ENCODE data around the gene CDH3. TPM values are rescaled to one million over a fixed set of nuclear protein-coding genes. Genes with fewer than 3 reads are reported as not detected.
A peak's percentile ranks its signal among the peaks of the same experiment; 100 is the strongest.

CDH3 gene
- total and polyA plus RNA-seq, 2 of the 13 experiments (the other 11 are each of a cell fraction or from before 2014, with no cell fraction given): 0.11 TPM; not detected in 1

GRCh38 chr16:68737046-68737729 is 92.1 kb downstream of the CDH3 start, which contains the start of gene CDH1 (continued):
- TF ChIP-seq TEAD2 (CRISPR knock-in tag; IDR thresholded peaks at IDR 0.05): no peak
- no peak for TF ChIP-seq ZNF614 (CRISPR knock-in tag; IDR thresholded peaks at IDR 0.05; ENCODE audit: borderline replicate concordance)
- no peak for TF ChIP-seq KLF15 (CRISPR knock-in tag; IDR thresholded peaks at IDR 0.05; ENCODE audit: borderline replicate concordance)
- TF ChIP-seq ZNF616 (CRISPR knock-in tag; IDR thresholded peaks at IDR 0.05; ENCODE audit: low read depth): no peak
- TF ChIP-seq MYNN (CRISPR knock-in tag; IDR thresholded peaks at IDR 0.05; ENCODE audit: low read depth): no peak
- TF ChIP-seq RFXAP (CRISPR knock-in tag; IDR thresholded peaks at IDR 0.05; ENCODE audit: borderline replicate concordance): no peak
- TF ChIP-seq NCOA2 (CRISPR knock-in tag; IDR thresholded peaks at IDR 0.05): no peak
- peak; percentile 83 for TF ChIP-seq NFYB (CRISPR knock-in tag; IDR thresholded peaks at IDR 0.05)
- TF ChIP-seq SKIL (CRISPR knock-in tag; IDR thresholded peaks at IDR 0.05; ENCODE audit: borderline replicate concordance): no peak
- no peak for TF ChIP-seq ZNF18 (CRISPR knock-in tag; IDR thresholded peaks at IDR 0.05; ENCODE audit: insufficient replicate concordance)
- no peak for TF ChIP-seq FOXK2 (IDR thresholded peaks at IDR 0.05)
- TF ChIP-seq RBFOX2 (IDR thresholded peaks at IDR 0.05; ENCODE audit: low read depth, low read length): 0 out of 2 replicates have a peak, but pooled peaks have one; percentile 21
- 0 out of 2 replicates have a peak, but pooled peaks have one; percentile 13 for TF ChIP-seq ETV5 (CRISPR knock-in tag; IDR thresholded peaks at IDR 0.05; ENCODE audit: borderline replicate concordance)
- no peak for TF ChIP-seq ZNF816 (CRISPR knock-in tag; IDR thresholded peaks at IDR 0.05; ENCODE audit: borderline replicate concordance)
- TF ChIP-seq LBX2 (CRISPR knock-in tag; IDR thresholded peaks at IDR 0.05; ENCODE audit: borderline replicate concordance): peak; percentile 71; the same call in 1 of the 2 replicates
- no peak for TF ChIP-seq PHF5A (CRISPR knock-in tag; IDR thresholded peaks at IDR 0.05; ENCODE audit: low read depth, unreplicated experiment)
- TF ChIP-seq ARNTL (CRISPR knock-in tag; IDR thresholded peaks at IDR 0.05): no peak
- TF ChIP-seq KMT2B (CRISPR knock-in tag; IDR thresholded peaks at IDR 0.05): no peak
- TF ChIP-seq ZBTB7A (CRISPR knock-in tag; IDR thresholded peaks at IDR 0.05): peak; percentile 32; the same call in 1 of the 2 replicates
- TF ChIP-seq KDM3A (CRISPR knock-in tag; IDR thresholded peaks at IDR 0.05; ENCODE audit: low read depth): no peak
- TF ChIP-seq GATAD1 (CRISPR knock-in tag; IDR thresholded peaks at IDR 0.05): no peak
- TF ChIP-seq ATF5 (CRISPR knock-in tag; IDR thresholded peaks at IDR 0.05; ENCODE audit: low read depth): 0 out of 2 replicates have a peak, but pooled peaks have one; percentile 67
- TF ChIP-seq ZBTB25 (CRISPR knock-in tag; IDR thresholded peaks at IDR 0.05): no peak
- TF ChIP-seq ATRX (CRISPR knock-in tag; IDR thresholded peaks at IDR 0.05; ENCODE audit: borderline replicate concordance): no peak
- no peak for TF ChIP-seq ZNF235 (CRISPR knock-in tag; IDR thresholded peaks at IDR 0.05; ENCODE audit: borderline replicate concordance)
